Vagina (tissue), 2 donors: ENCODE measurements around the gene SLIT2.

Experiments
- CTCF ChIP-seq, 3 experiments: fragments of 450-650 bp in 2 of 3; fragments of 200-600 bp in 1 of 3; sonication (generic) in 1 of 3; IDR thresholded peaks; one replicate each; pipeline ENCODE4 v1.5.1; 2017 to 2019; ENCODE audit warnings: antibody characterized with exemption in 3 of 3, mild to moderate bottlenecking in 2 of 3, moderate library complexity in 2 of 3
- POLR2A ChIP-seq, 2 donors: fragments of 450-650 bp; IDR thresholded peaks; one replicate each; pipeline ENCODE4 v1.6.1; 2017; ENCODE audit warnings: antibody characterized with exemption in 2 of 2, mild to moderate bottlenecking in 2 of 2, moderate library complexity in 2 of 2

- TF ChIP-seq POLR2A (IDR thresholded peaks at IDR 0.05) (no peak), CTCF (IDR thresholded peaks at IDR 0.05) (no peak)
These were observed 10.5 kb downstream of the SLIT2 start for GRCh38 chr4:20262221-20262620.
